GM12878 (cell line): ENCODE measurements around the gene DCAF11.

Experiments used
- TF ChIP-seq, protein P1 (sequence below): IDR thresholded peaks from 2 replicates; pipeline ENCODE4 v1.6.1; 2012; ENCODE audit warnings: low read depth, low read length, improper control_type of control experiment
- TF ChIP-seq, protein P2 (sequence below), 3 experiments: IDR thresholded peaks in 2 of 3; conservative IDR thresholded peaks in 1 of 3; 2 replicates each; pipeline ENCODE4 v1.5.1; 2011; ENCODE audit warnings: low read depth in 3 of 3, low read length in 3 of 3, mild to moderate bottlenecking in 3 of 3, control low read depth in 2 of 3, moderate library complexity in 2 of 3, inconsistent platforms in 1 of 3, mixed read lengths in 1 of 3; ENCODE audit not compliant: control insufficient read depth in 2 of 3, insufficient read depth in 1 of 3; ENCODE audit errors: extremely low read depth in 1 of 3
- TF ChIP-seq, protein P3 (sequence below): IDR thresholded peaks from 2 replicates; pipeline ENCODE4 v1.6.1; 2012; ENCODE audit warnings: mild to moderate bottlenecking, low read depth, low read length

DNA sequence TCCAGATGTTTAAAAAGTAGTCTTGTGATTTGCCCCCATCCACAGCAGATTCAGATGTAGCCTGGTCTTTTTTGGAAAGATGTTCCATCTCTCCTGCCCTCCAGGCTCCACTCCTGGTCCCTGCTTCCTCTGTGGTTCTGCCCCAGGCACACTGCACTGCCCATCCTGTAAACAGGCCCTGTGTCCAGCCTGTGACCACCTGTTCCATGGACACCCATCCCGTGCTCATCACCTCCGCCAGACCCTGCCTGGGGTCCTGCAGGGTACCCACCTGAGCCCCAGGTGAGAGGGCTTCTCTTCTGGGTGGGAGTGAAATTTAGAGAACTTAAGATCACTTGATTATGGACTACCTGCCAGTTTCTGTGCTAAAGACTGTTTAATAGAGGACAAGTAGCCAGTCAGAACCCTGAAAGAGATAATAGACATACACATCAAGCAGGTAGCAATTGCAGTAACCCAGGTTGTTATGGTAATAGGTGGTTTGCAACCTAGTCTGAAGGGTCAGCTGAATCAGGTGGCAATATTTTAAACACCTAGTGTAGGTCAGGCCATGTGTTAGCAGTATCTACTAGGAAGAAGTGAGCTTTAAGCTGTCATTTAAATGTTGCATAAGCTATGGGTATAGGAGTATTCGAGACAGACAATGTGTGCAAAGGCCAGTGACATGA, 34.9 kb downstream of the DCAF11 start:
- TF ChIP-seq, protein P1, sequence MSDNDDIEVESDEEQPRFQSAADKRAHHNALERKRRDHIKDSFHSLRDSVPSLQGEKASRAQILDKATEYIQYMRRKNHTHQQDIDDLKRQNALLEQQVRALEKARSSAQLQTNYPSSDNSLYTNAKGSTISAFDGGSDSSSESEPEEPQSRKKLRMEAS = no peak
- TF ChIP-seq, protein P2, sequence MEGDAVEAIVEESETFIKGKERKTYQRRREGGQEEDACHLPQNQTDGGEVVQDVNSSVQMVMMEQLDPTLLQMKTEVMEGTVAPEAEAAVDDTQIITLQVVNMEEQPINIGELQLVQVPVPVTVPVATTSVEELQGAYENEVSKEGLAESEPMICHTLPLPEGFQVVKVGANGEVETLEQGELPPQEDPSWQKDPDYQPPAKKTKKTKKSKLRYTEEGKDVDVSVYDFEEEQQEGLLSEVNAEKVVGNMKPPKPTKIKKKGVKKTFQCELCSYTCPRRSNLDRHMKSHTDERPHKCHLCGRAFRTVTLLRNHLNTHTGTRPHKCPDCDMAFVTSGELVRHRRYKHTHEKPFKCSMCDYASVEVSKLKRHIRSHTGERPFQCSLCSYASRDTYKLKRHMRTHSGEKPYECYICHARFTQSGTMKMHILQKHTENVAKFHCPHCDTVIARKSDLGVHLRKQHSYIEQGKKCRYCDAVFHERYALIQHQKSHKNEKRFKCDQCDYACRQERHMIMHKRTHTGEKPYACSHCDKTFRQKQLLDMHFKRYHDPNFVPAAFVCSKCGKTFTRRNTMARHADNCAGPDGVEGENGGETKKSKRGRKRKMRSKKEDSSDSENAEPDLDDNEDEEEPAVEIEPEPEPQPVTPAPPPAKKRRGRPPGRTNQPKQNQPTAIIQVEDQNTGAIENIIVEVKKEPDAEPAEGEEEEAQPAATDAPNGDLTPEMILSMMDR (IDR thresholded peaks at IDR 0.05 in 2 of 3, conservative IDR thresholded peaks at IDR 0.05 in 1 of 3; ENCODE audit: control insufficient read depth in 2 of 3, extremely low read depth in 1 of 3, insufficient read depth in 1 of 3, low read depth in 3 of 3, low read length in 3 of 3) = no peak
- TF ChIP-seq, protein P3, sequence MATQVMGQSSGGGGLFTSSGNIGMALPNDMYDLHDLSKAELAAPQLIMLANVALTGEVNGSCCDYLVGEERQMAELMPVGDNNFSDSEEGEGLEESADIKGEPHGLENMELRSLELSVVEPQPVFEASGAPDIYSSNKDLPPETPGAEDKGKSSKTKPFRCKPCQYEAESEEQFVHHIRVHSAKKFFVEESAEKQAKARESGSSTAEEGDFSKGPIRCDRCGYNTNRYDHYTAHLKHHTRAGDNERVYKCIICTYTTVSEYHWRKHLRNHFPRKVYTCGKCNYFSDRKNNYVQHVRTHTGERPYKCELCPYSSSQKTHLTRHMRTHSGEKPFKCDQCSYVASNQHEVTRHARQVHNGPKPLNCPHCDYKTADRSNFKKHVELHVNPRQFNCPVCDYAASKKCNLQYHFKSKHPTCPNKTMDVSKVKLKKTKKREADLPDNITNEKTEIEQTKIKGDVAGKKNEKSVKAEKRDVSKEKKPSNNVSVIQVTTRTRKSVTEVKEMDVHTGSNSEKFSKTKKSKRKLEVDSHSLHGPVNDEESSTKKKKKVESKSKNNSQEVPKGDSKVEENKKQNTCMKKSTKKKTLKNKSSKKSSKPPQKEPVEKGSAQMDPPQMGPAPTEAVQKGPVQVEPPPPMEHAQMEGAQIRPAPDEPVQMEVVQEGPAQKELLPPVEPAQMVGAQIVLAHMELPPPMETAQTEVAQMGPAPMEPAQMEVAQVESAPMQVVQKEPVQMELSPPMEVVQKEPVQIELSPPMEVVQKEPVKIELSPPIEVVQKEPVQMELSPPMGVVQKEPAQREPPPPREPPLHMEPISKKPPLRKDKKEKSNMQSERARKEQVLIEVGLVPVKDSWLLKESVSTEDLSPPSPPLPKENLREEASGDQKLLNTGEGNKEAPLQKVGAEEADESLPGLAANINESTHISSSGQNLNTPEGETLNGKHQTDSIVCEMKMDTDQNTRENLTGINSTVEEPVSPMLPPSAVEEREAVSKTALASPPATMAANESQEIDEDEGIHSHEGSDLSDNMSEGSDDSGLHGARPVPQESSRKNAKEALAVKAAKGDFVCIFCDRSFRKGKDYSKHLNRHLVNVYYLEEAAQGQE = no peak
